Measurements from ENCODE around the gene EGLN1.
"Not testable (repeated sequence)": the region's sequence is repeated elsewhere in the genome, so short reads cannot be mapped to it uniquely, and the experiment has no call there.

The EGLN1 gene

DNA sequence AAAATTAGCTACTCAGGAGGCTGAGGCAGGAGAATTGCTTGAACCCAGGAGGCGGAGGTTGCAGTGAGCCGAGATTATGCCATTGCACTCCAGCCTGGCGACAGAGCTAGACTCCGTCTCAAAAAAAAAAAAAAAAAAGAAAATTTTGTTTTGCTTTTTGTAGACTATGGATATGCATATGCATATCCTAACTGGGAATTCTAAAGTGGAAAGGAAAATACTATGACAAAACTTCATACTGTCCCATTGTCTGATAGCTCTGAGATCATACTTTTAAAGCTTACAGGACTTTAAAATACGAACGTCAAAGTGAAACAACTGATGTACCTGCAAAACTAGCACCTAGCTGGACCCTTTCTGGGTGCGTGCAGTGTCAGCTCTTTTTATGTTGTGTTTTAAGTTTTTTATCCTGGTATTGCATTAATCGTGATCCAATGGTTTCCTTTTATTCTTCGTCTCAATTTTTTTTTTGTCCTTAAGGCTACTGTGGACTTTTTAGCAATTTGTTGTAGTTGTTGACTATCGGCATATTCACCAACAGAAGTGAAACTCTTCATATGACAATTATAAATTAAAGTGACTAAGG lies 64.8 kb downstream of the EGLN1 start:
- no peak for DNase-seq

DNA sequence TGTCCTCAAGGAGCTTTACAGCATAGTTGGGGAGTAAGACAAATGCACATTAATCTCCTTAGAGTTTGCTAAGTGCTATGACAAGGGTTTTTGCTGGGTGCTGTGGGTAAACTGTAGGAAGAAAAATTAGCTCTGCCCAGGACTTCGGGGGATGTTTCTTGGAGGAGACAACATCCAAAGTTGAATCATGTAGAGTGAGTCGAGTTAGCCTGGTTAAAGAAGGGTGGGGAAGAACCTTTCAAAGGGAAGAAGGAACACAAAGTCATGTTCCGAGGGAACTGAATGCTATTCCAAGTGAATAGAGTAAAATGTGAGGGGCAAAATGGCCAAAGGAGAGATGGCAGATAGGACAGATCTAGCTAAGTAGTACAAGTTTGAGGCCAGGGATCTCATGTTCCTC lies 66.9 kb downstream of the EGLN1 start:
- DNase-seq = no peak

DNA sequence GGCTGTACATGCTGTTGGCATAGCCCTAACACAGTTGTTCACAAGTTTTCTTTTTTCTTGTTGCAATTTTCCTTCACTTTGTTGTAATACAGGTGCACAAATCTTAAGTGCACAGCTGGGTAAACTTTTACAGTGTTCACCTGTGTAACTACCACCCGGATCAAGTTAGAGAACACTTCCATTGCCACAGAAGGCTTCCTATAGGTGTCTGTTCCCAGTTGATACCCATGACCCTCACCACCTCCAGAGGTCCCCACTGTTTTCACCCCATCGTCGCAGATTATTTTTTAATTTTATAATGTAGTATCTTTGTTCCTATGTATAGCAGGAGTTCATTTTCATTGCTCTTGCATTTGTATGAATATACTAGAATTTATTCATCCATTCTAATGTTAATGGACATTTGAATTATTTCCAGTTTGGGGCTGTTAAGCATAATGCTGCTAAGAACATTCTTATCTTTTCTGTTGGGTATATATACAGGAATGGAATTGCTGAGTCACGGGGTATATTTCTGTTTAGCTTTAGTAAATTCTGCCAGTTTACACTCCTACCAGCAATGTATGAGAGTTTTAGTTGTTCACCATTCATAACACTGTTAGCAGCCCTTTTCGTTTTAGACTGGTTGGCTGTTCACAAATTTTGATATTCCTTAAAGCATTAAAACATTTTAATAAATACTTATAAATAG lies 67.6 kb downstream of the EGLN1 start:
- no peak for DNase-seq

DNA sequence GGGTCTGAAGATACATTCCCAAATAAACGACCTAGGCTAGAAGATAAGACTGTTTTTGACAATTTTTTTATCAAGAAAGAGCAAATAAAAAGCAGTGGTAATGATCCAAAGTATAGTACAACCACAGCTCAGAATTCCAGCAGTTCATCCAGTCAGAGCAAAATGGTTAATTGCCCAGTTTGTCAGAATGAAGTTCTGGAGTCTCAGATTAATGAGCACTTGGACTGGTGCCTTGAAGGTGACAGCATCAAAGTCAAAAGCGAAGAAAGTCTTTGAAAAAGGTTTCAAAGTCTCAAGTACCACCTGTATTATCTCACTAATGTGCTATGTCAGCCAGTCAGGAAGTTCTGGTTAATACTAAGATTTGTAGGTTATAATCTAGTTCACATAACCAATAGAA lies 69.0 kb downstream of the EGLN1 start:
- DNase-seq = no peak

DNA sequence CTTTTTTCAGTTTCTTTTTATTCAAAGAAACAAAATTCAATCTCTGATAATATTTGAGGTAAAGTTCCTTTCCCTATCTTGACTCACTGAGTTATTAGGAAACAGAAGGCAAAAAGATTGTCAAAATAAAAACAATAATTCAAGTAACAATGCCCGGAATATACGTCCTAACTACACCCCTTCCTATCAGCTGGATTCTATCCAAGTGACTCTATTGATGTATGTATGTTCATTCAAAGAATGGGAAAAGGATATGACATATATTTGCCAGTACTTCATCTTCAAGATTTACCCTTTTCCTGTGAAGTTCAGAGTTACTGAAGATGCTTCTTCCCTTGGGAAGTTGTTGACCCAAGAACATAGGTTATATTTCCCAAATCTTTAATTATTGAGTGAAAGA lies 70.3 kb downstream of the EGLN1 start:
- no peak for DNase-seq

DNA sequence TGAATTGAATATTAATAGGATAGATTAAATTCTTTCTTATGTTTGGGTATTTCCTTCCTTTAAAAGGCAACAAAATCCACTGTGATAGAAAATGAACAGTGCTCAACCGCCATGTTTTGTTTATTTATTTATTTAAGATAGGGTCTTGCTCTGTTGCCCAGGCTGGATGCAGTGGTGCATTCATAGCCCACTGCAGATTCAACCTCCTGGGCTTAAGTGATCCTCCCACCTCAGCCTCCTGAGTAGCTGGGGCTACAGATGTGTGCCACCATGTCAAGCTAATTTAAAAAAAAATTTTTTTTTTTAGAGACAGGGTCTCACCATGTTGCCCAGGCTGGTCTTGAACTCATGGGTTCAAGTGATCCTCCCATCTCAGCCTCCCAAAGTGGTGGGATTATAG lies 73.2 kb downstream of the EGLN1 start:
- not testable (repeated sequence) for DNase-seq

DNA sequence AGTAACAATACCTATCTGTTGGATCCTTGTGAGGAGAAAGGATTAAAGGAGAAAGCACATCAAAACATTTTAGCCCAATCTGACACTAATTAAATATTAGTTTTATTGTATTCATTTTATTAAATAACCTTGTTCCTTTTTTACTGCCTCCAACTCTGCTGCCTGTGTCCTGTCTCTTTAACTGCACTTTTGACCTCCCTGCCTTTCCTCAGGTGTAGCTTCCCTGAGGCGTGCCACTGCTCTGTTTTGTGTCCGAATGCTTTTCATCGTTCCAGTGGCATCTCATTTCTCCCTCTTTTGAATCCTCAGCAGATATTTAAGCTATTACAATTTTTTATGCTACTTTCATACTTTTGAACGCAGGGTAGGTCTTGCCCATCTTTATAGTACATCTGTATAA lies 73.6 kb downstream of the EGLN1 start:
- DNase-seq = no peak

DNA sequence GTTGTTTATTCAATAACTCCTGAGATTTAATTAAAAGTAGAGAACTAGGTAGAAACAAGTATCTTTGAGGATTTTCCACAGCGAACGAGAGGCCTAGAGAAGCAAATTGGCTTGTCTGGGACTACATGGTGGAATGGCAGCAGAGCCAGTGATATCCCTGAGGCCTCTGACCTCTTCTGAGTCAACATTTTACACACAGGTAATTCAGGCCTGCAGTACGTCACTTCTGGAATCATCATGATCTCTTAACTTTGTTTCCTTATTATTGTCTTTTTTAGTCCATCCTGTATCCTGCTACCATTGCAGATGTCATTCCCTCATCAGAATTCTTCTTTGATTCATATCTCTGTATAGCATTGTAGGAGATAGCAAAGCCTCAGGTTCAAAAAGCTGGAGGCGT lies 74.1 kb downstream of the EGLN1 start:
- DNase-seq = no peak

DNA sequence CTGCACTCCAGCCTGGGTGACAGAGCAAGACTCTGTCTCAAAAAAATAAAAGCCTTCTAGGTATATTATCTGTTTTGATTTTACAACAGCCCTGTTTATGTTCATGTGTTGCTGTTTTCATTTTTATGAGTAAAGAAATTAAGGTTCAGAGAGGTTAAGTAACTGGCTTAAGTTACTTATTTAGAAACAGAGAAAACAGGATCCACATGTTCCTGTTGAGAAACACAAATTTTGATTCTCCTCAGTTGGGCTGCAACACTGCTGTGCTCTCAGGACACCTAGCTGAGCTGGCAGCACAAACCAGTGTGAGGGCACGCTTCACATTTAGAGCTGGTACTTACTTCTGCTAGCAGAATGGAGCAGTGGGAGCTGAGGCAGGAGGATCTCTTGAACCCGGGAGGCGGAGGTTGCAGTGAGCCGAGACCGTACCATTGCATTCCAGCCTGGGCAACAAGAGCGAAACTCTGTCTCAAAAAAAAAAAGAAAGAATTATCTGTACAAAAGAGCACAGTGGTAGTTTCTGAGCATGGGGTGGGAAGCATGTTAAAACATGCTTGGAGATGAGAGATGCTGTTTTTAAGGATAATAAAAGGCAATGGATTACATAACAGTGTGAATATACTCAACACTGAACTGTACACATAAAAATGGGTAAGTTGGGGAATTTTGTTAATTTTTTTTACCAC lies 81.6 kb downstream of the EGLN1 start:
- DNase-seq = no peak

DNA sequence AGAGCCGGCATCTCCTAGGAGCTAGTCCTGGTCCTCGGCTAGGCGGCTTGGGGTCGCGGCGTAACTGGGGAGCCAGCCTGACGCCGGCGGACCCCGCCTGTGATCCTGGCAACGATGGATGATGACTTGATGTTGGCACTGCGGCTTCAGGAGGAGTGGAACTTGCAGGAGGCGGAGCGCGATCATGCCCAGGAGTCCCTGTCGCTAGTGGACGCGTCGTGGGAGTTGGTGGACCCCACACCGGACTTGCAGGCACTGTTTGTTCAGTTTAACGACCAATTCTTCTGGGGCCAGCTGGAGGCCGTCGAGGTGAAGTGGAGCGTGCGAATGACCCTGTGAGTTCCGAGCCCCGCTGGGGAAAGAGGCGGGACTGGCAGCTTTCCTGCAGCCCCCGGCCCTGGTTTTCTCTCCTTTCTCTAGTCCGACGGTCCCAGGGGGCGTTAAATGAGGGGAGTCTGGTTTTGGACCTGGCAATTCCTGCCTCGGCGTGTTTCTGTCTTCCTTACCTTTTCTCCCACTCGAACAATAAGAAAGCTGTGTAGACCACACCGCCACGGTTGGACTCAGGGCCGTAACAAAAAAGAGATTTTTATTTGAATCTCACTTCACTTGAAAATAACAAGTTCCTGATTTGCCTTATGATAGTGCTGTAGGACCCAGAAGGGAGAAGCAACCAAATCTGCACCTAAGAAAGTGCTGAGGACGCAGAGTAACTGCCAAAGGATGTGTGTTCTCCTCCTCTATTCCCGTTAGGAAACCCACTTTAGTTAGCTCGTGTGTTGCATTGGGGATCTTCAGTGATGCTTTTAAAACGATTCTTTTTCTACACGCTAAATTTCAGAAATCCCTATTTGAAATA lies 83.6 kb downstream of the EGLN1 start, which contains the start of gene SPRTN:
Gene SPRTN, plus strand, starts transcription at position 24 of the 859 bp plus-strand sequence. Its CDS starts 91 bp downstream, at position 115.
- no peak for DNase-seq

DNA sequence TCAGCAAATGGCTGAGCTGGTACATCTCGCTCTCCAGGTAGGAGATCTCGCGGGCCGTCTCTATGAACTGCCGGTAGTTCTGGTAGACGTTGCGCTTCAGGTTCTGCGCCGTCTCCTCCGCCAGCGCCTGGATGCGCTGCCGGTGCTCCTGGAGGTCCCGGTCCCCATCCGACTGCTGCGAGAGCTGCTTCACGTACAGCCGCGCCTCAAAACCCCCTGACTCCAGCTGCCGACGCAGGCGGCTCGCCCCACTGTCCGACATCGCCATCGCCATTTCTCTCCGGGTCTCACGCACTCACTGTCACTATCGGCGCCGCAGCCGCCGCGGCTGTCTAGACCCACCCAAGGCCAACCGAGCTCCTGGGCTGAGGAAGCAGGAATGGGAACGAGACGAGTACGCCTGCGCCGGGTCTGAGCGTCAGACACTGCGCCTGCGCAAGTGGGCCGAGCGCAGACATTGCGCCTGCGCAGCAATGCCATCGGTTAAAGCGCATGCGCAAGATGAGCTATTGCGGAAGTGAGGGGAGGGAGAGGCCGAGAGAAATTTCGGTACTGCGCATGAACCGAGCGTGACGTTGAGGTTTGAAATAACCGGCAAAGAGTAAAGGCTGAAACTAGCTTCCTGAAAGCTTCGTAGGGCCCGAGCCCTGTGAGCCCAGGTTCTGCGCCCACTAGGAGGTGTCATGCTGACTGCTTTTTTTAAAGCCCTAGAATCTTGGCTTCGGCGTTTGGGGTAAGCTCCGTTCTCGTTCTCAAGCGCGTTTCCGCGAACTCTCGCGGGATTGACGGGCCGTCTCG lies 84.4 kb downstream of the EGLN1 start, which contains the start of gene EXOC8:
Gene EXOC8, minus strand, starts transcription at position 381 of the 798 bp plus-strand sequence. Its CDS starts 107 bp downstream, at position 274.
- peak; percentile 96 for DNase-seq

DNA sequence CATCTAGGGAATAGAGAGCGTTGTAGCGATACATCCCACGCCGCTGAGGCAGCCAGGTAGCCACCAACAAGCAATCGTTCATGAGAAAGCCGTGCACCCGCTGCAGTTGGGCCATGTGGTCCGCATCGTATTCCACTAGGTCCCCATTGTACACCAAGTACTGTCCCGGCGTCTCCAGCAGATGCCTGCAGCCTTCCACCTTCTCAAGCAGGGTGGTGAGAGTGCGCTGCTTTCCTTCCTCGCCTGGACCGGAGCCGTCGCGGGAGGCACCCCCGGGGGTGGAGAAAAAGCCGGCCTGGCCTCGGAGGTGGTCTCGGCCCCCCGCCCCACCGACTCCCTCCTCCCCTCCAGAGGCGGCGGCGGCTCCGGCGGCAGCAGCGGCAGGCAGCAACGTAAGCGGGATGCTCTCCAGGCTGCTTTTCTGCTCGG lies 85.0 kb downstream of the EGLN1 start:
- no peak for DNase-seq

DNA sequence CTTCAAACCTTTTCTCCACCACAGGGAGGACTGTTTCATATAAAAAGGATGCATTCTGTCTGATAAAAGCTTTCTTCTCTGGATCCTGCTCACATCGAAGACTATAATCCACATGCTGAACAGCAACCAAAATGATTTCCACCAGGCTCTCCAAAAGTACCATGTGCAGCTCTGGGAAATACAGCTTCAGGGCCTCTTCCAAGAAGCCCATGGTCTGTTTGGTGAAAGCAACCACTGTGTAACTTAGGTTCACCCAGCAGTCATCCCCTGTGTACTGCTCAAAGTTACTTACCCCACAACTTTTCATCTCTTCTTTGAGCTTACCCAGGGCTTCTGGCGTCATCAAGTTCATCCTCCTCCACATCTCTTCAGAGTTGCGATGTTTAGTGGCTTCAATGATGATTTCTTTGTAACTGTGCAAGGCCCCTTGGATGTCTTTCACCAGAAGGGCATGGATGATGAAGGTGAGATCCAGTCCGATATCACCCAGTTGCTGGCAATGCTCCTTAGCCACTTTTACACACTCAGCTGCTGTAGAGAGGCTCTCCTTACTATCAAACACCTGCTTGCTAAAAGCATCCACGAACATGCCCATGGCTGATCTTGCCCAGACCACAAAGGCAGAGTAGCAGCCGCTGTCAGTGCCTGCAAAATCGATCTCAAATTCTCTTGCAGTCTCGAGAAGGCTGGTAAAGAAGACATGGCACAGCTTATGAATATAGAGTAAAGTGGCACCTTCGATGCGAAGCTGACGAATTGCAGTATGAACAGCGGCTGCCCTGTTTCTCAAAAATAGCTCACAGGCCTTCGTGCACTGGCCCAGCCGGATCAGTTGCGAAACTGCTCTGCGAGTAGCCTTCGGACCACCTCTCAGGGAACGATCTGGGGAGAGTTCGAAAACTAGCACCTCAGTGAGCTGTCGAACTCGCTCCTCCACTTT lies 86.2 kb downstream of the EGLN1 start:
- DNase-seq = no peak

DNA sequence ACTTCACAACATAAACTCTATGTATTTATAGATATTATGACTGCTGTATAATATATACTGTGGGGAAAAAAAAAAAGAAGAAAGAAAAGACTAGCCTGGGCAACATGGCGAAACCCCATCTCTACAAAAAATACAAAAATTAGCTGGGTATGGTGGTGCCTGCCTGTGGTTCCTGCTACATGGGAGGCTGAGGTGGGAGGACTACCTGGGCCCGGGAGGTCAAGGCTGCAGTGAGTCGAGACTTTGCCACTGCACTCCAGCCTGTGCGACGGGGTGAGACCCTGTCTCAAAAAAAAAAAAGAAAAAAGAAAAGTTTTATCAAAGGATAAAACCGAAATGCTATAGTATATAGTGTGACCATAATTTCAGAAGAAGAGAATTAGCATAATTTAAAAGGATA lies 87.1 kb downstream of the EGLN1 start:
- no peak for DNase-seq

DNA sequence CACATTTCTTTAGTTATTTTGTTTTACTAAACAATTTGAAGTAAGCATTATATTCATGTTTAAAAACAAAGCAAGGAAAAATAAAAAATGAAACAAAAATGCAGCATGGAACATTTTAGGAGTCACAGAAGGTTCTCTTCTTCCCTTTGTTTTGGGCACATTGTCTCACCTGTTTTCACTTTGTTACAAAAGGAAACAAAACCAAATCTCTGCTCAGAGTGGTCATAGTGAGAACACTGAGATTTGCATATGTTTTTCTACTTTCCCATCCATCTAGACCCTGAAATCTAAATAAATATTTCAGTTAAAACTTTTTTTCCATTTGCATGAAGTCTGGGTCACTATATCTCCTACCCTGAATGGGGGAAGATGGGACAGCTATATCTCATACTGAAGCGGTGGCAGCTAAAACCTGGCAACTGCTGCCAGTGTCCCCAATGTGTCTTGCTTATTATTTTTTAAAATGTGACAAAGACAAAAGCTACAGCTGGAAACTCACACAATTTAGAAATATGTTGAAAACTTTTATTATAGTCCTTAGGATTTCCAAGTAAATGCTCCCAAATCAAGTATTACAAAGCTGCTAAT lies 87.9 kb downstream of the EGLN1 start:
- no peak for DNase-seq

DNA sequence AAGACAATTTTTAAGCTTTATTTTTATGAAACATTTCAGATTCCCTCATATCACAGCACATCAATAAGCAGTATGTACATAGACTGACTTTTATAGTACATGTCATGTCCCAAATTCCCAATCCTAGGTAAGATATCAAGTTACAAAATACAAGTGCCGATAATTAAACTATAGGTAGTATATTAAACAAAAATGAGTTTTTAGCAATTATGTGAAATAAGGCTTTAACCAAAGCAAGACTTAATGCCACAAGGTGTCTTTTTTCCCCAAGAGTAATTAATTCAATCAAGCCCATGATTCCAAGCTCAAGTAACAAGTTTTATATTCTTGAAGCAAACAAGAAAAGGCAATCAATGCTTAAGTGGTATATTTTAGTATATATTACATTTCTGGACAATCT lies 89.3 kb downstream of the EGLN1 start:
- no peak for DNase-seq

DNA sequence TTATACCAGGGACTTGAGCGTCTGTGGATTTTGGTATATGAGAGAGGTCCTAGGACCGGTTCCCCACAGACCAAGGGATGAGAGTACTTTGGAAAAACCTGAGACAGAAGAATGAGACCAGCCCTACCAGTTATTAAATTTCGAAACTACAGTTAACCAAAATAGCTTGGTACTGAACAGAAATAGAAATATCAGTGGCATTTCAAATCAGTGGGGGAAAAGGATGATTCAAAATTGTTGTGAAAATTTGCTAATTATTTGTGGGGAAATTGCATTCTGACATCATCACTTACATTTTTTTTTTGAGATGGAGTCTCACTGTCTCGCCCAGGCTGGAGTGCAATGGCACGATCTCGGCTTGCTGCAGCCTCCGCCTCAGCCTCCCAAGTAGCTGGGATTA lies 92.6 kb downstream of the EGLN1 start:
- DNase-seq = no peak

DNA sequence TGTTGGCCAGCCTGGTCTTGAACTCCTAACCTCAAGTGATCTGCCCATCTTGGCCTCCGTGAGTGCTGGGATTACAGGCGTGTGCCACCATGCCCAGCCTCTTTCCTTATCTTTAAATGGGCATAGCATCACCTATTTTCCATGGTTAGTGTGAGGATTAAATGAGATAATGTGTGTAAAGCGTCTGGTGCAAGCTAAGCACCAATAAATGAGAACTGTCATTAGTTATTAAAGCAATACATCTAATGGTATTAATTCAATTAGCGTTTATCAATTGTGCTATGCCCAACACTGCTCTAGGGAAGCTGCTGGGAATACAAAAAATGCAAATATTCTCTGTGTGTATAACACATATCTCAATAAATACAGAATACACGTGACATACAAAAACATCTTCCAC lies 94.5 kb downstream of the EGLN1 start:
- no peak for DNase-seq

DNA sequence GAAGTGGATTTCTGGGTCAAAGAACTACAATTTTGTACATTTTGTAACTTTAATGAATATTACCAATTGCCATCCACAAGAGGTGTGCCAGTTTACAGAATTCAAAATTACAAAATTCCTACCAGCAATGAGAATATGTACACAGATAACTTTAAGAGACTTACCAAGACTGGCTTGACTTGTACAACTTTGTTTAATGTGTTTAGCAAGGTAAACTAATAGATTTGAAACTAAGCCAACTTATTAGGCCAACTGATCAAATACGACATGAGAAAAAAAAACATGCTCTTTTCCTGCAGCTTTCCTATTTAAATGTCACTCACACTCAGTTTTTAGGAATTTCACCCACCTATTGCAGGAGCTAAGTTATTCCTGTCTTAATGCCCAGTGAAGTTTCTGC lies 95.8 kb downstream of the EGLN1 start:
- no peak for DNase-seq

DNA sequence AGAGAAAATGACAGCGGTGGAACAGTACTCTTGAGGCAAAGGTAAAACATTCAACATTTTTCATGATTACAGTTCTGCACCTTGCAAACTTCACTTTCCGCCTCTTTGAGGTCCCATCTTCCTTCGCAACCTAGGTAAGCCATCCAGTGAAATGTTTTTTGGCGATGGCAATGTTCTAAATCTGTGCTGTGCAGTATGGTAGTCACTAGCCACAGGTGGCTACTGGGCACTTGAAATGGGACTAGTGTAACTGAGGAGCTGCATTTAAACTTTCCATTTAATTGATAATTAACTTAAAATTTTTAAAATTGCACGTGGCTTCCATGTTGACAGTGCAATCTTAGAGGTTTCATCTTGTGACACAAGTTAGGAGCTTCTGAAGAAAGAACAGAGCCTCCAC lies 97.4 kb downstream of the EGLN1 start:
- no peak for DNase-seq
